Ectodermal cell (in vitro differentiated cells): ENCODE data around the gene PIN4.
"Not testable (repeated sequence)": the region's sequence is repeated elsewhere in the genome, so short reads cannot be mapped to it uniquely, and the experiment has no call there.

Source experiments
- H3K27ac ChIP-seq: 2 replicates; pipeline ENCODE4 v1.7.0; 2013; ENCODE audit warnings: mild to moderate bottlenecking, low read depth, low read length; ENCODE audit not compliant: insufficient read depth, poor library complexity, severe bottlenecking
- H3K27me3 ChIP-seq: 2 replicates; pipeline ENCODE4 v1.7.0; 2013; ENCODE audit warnings: mild to moderate bottlenecking, low read length; ENCODE audit not compliant: insufficient read depth, control insufficient read depth, poor library complexity, severe bottlenecking
- H3K36me3 ChIP-seq: one replicate; pipeline ENCODE4 v1.7.0; 2013; ENCODE audit warnings: low read length; ENCODE audit not compliant: control insufficient read depth, insufficient read depth
- H3K4me1 ChIP-seq: one replicate; pipeline ENCODE4 v1.7.0; 2013; ENCODE audit warnings: low read length; ENCODE audit not compliant: control insufficient read depth, insufficient read depth
- H3K4me3 ChIP-seq: 2 replicates; pipeline ENCODE4 v1.7.0; 2013; ENCODE audit warnings: low read depth, low read length, control low read depth; ENCODE audit not compliant: insufficient read depth
- H3K9me3 ChIP-seq: 2 replicates; pipeline ENCODE4 v1.7.0; 2013; ENCODE audit warnings: mild to moderate bottlenecking, low read length, moderate library complexity; ENCODE audit not compliant: control insufficient read depth
- WGBS, 2 experiments: methylation state at CpG; one replicate each; pipeline ENCODE4 v1.1.7; 2013; ENCODE audit warnings: missing lambda C conversion rate in 2 of 2; 5-methylcytosine and 5-hydroxymethylcytosine counted together

Gene PIN4

GRCh38 chrX:72145181-72145580 lies 36.4 kb upstream of the PIN4 start:
- H3K36me3 ChIP-seq, result no peaks in the 10 kb centered on the region

GRCh38 chrX:72146527-72146926 lies 35.0 kb upstream of the PIN4 start:
- 87 to 100% methylated on average over 1 to 2 of the region's 2 CpGs for WGBS, 2 experiments
- Histone ChIP-seq H3K27ac (no peak overlapping the region), H3K4me3 (no peak overlapping the region), H3K9me3 (no peaks in the 10 kb centered on the region), H3K4me1 (peaks cover 2% of the 10 kb centered on the region), H3K36me3 (no peaks in the 10 kb centered on the region), H3K27me3 (no peaks in the 10 kb centered on the region)

More at GRCh38 chrX:72145181-72145580, 36.4 kb upstream of the PIN4 start:
- H3K27me3 ChIP-seq, result no peaks in the 10 kb centered on the region
- H3K4me3 ChIP-seq, result no peak overlapping the region
- WGBS, 2 experiments, result 50% methylated on average over 2 of the region's 2 CpGs
- no peaks in the 10 kb centered on the region for H3K9me3 ChIP-seq
- peaks cover 2% of the 10 kb centered on the region for H3K4me1 ChIP-seq
- no peak overlapping the region for H3K27ac ChIP-seq

- H3K36me3 ChIP-seq, result no peaks in the 10 kb centered on the region
- no peaks in the 10 kb centered on the region for H3K9me3 ChIP-seq
- H3K4me3 ChIP-seq, result no peak overlapping the region
- WGBS, 2 experiments, result 92 to 94% methylated on average over 3 of the region's 3 CpGs
- H3K4me1 ChIP-seq, result no peaks in the 10 kb centered on the region
- no peak overlapping the region for H3K27ac ChIP-seq
- H3K27me3 ChIP-seq, result no peaks in the 10 kb centered on the region
These were observed 22.8 kb upstream of the PIN4 start for GRCh38 chrX:72158773-72159172.

GRCh38 chrX:72159769-72160168 lies 21.8 kb upstream of the PIN4 start:
- H3K9me3 ChIP-seq, result no peaks in the 10 kb centered on the region
- 80 to 85% methylated on average over 10 of the region's 10 CpGs for WGBS, 2 experiments
- no peak overlapping the region for H3K4me3 ChIP-seq
- no peaks in the 10 kb centered on the region for H3K36me3 ChIP-seq
- H3K4me1 ChIP-seq, result no peaks in the 10 kb centered on the region
- no peak overlapping the region for H3K27ac ChIP-seq
- no peaks in the 10 kb centered on the region for H3K27me3 ChIP-seq

GRCh38 chrX:72165551-72165950 lies 16.0 kb upstream of the PIN4 start:
- Histone ChIP-seq H3K4me1 (no peaks in the 10 kb centered on the region), H3K27ac (no peak overlapping the region), H3K4me3 (no peak overlapping the region), H3K27me3 (no peaks in the 10 kb centered on the region), H3K9me3 (no peaks in the 10 kb centered on the region), H3K36me3 (no peaks in the 10 kb centered on the region)
- 72 to 89% methylated on average over 2 to 4 of the region's 4 CpGs for WGBS, 2 experiments

- Histone ChIP-seq H3K36me3 (no peaks in the 10 kb centered on the region), H3K4me3 (no peak overlapping the region), H3K4me1 (no peaks in the 10 kb centered on the region), H3K27me3 (no peaks in the 10 kb centered on the region), H3K27ac (no peak overlapping the region), H3K9me3 (no peaks in the 10 kb centered on the region)
- WGBS, 2 experiments, result 77 to 82% methylated on average over 3 to 6 of the region's 6 CpGs
These were observed 12.4 kb upstream of the PIN4 start for GRCh38 chrX:72169008-72169728.

- H3K27ac ChIP-seq, H3K27me3 ChIP-seq, H3K36me3 ChIP-seq, H3K4me3 ChIP-seq, H3K9me3 ChIP-seq, H3K4me1 ChIP-seq: not testable (repeated sequence)
- WGBS, 2 experiments, result 98 to 100% methylated on average over 1 to 4 of the region's 5 CpGs
These were observed 5.3 kb upstream of the PIN4 start for GRCh38 chrX:72176289-72176688.

- Histone ChIP-seq H3K27me3 (no peaks in the 10 kb centered on the region), H3K9me3 (no peaks in the 10 kb centered on the region), H3K4me1 (no peaks in the 10 kb centered on the region), H3K27ac (no peak overlapping the region), H3K4me3 (no peak overlapping the region), H3K36me3 (no peaks in the 10 kb centered on the region)
- WGBS, 2 experiments, result 88 to 93% methylated on average over 2 of the region's 2 CpGs
These were observed 4.6 kb upstream of the PIN4 start for GRCh38 chrX:72176981-72177380.

- Histone ChIP-seq H3K27me3 (no peaks in the 10 kb centered on the region), H3K36me3 (no peaks in the 10 kb centered on the region), H3K4me1 (no peaks in the 10 kb centered on the region), H3K27ac (no peak overlapping the region), H3K4me3 (peak overlapping the region; percentile 29), H3K9me3 (no peaks in the 10 kb centered on the region)
- WGBS, 2 experiments, result 81 to 83% methylated on average over 1 of the region's 1 CpG
These were observed 1.0 kb upstream of the PIN4 start for GRCh38 chrX:72180539-72180938.

GRCh38 chrX:72182924-72183323 lies 1.4 kb downstream of the PIN4 start:
- H3K27me3 ChIP-seq, result no peaks in the 10 kb centered on the region
- H3K4me3 ChIP-seq, result no peak overlapping the region
- 94 to 96% methylated on average over 2 of the region's 2 CpGs for WGBS, 2 experiments

More at GRCh38 chrX:72182924-72183323, 1.4 kb downstream of the PIN4 start:
- H3K4me1 ChIP-seq, result no peaks in the 10 kb centered on the region
- H3K9me3 ChIP-seq, result no peaks in the 10 kb centered on the region
- H3K36me3 ChIP-seq, result no peaks in the 10 kb centered on the region
- no peak overlapping the region for H3K27ac ChIP-seq
